Subcutaneous adipose tissue (tissue), 4 donors: ENCODE data around the gene SYP. TPM values are rescaled to one million over a fixed set of nuclear protein-coding genes. Genes with fewer than 3 reads are reported as not detected.

Source experiments
- CTCF ChIP-seq: fragments of 450-650 bp; IDR thresholded peaks from one replicate; pipeline ENCODE4 v1.5.1; 2016; ENCODE audit warnings: low read depth, mild to moderate bottlenecking, control low read depth, antibody characterized with exemption, moderate library complexity
- total RNA-seq, 4 donors: library from RNA; depleted of rRNA; stranded (reverse); fragments of >200 nt; gene quantifications; one replicate each; pipeline ENCODE4 v1.1.0, GENCODE V29; 2016

SYP gene
- total RNA-seq, 4 donors from 2014 or later, result 0.16 to 2.4 (median 0.91) TPM

- no peak for TF ChIP-seq CTCF
These were observed 31.5 kb upstream of the SYP start for GRCh38 chrX:49231333-49232000.

- TF ChIP-seq CTCF, result no peak
These were observed 30.7 kb upstream of the SYP start for GRCh38 chrX:49230500-49231232.

- no peak for TF ChIP-seq CTCF
These were observed 28.2 kb upstream of the SYP start for GRCh38 chrX:49228185-49228584.

- no peak for TF ChIP-seq CTCF
These were observed 27.7 kb upstream of the SYP start for GRCh38 chrX:49227726-49228125.

- TF ChIP-seq CTCF, result no peak
These were observed 27.0 kb upstream of the SYP start for GRCh38 chrX:49226946-49227345.

GRCh38 chrX:49225858-49226257 is 25.9 kb upstream of the SYP start:
- TF ChIP-seq CTCF, result no peak

GRCh38 chrX:49221868-49222267 is 21.9 kb upstream of the SYP start:
- no peak for TF ChIP-seq CTCF
